Glutamatergic neuron (in vitro differentiated cells): ENCODE measurements around the gene MAP7D2. TPM values are rescaled to one million over a fixed set of nuclear protein-coding genes. Genes with fewer than 3 reads are reported as not detected.

Source experiments
- DNase-seq: peaks from one replicate; pipeline ENCODE4 v3.0.0; 2022
- H3K27ac Mint-ChIP-seq: one replicate; pipeline ENCODE4 v1.8.0; 2020; ENCODE audit warnings: mild to moderate bottlenecking, mixed read lengths, inconsistent platforms; ENCODE audit not compliant: unreplicated experiment
- H3K27me3 Mint-ChIP-seq: one replicate; pipeline ENCODE4 v1.8.0; 2020; ENCODE audit warnings: mild to moderate bottlenecking, moderate library complexity, mixed read lengths, inconsistent platforms; ENCODE audit not compliant: unreplicated experiment
- H3K36me3 Mint-ChIP-seq: one replicate; pipeline ENCODE4 v1.8.0; 2020; ENCODE audit warnings: mild to moderate bottlenecking, mixed read lengths, inconsistent platforms; ENCODE audit not compliant: unreplicated experiment
- H3K4me1 Mint-ChIP-seq: one replicate; pipeline ENCODE4 v1.8.0; 2020; ENCODE audit warnings: mild to moderate bottlenecking, low read depth, mixed read lengths, inconsistent platforms; ENCODE audit not compliant: unreplicated experiment
- H3K4me3 Mint-ChIP-seq: one replicate; pipeline ENCODE4 v1.8.0; 2020; ENCODE audit warnings: mild to moderate bottlenecking, mixed read lengths, inconsistent platforms; ENCODE audit not compliant: unreplicated experiment
- H3K9me3 Mint-ChIP-seq: one replicate; pipeline ENCODE4 v1.8.0; 2020; ENCODE audit warnings: mild to moderate bottlenecking, moderate library complexity, mixed read lengths, inconsistent platforms; ENCODE audit not compliant: unreplicated experiment
- microRNA-seq: library from miRNA; unstranded; fragments of <30 nt; microRNA quantifications from one replicate; pipeline ENCODE4, GENCODE V29; 2020; ENCODE audit not compliant: unreplicated experiment
- total RNA-seq: library from RNA; stranded (reverse); fragmentation: NEBNext Ultra II Directional; extraction: Animal tissue kit (Norgen Biotek cat#: 25700); gene quantifications from one replicate; pipeline ENCODE4 v1.2.1, GENCODE V29; 2021; ENCODE audit not compliant: unreplicated experiment
- TF ChIP-seq, protein P1 (sequence below): fragments of 200-600 bp; sonication (generic); IDR thresholded peaks from one replicate; pipeline ENCODE4 v1.5.0; 2021; ENCODE audit not compliant: partially characterized antibody, unreplicated experiment

The MAP7D2 gene
- total RNA-seq, 1 donor from 2014 or later = 3.0 TPM

GRCh38 chrX:19958552-19959486, 157.9 kb downstream of the MAP7D2 start:
- TF ChIP-seq, protein P1, sequence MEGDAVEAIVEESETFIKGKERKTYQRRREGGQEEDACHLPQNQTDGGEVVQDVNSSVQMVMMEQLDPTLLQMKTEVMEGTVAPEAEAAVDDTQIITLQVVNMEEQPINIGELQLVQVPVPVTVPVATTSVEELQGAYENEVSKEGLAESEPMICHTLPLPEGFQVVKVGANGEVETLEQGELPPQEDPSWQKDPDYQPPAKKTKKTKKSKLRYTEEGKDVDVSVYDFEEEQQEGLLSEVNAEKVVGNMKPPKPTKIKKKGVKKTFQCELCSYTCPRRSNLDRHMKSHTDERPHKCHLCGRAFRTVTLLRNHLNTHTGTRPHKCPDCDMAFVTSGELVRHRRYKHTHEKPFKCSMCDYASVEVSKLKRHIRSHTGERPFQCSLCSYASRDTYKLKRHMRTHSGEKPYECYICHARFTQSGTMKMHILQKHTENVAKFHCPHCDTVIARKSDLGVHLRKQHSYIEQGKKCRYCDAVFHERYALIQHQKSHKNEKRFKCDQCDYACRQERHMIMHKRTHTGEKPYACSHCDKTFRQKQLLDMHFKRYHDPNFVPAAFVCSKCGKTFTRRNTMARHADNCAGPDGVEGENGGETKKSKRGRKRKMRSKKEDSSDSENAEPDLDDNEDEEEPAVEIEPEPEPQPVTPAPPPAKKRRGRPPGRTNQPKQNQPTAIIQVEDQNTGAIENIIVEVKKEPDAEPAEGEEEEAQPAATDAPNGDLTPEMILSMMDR = no peak
- Mint-ChIP-seq H3K4me1 (no peaks in the 10 kb centered on the region), H3K4me3 (no peak overlapping the region), H3K36me3 (no peaks in the 10 kb centered on the region), H3K27me3 (peaks cover 1% of the 10 kb centered on the region), H3K9me3 (no peaks in the 10 kb centered on the region), H3K27ac (no peak overlapping the region)
- no peak for DNase-seq

GRCh38 chrX:19956923-19957322, 159.8 kb downstream of the MAP7D2 start:
- no peaks in the 10 kb centered on the region for H3K9me3 Mint-ChIP-seq
- no peak for DNase-seq
- H3K27me3 Mint-ChIP-seq = peaks cover 1% of the 10 kb centered on the region
- no peak overlapping the region for H3K4me3 Mint-ChIP-seq
- TF ChIP-seq, protein P1 = no peak
- H3K27ac Mint-ChIP-seq = no peak overlapping the region
- H3K36me3 Mint-ChIP-seq = no peaks in the 10 kb centered on the region
- no peaks in the 10 kb centered on the region for H3K4me1 Mint-ChIP-seq

Small RNA genes within 50 kb of the gene (microRNA-seq; reads per million reads assigned to microRNA genes)
- 3.3 reads per million, percentile 24 among the genes with 10 or more reads in this experiment for gene MIR23C

Other genes with a start within 250 kb of the MAP7D2 start
- 10.8 TPM for gene SH3KBP1, start 229.3 kb downstream of the MAP7D2 start, total RNA-seq
- 22.3 TPM for gene BCLAF3, start 125.8 kb downstream of the MAP7D2 start, total RNA-seq
- gene EIF1AX, start 24.9 kb upstream of the MAP7D2 start, total RNA-seq = 107 TPM
- 9.0 TPM for gene RPS6KA3, start 150.0 kb upstream of the MAP7D2 start, total RNA-seq